RPMI7951 (cell line): ENCODE measurements around the gene SV2C. TPM values are rescaled to one million over a fixed set of nuclear protein-coding genes. Genes with fewer than 3 reads are reported as not detected.
"Not testable (repeated sequence)": the region's sequence is repeated elsewhere in the genome, so short reads cannot be mapped to it uniquely, and the experiment has no call there.

Experiments
- DNase-seq: peaks from one replicate; pipeline ENCODE4 v3.0.0-alpha.2; 2012; ENCODE audit warnings: low read depth
- total RNA-seq: library from RNA; depleted of rRNA; stranded (reverse); fragments of >200 nt; shearing (Covaris generic); gene quantifications from 2 replicates; pipeline ENCODE4 v1.2.3, GENCODE V29; 2014; rRNA removed

SV2C gene, protein sequence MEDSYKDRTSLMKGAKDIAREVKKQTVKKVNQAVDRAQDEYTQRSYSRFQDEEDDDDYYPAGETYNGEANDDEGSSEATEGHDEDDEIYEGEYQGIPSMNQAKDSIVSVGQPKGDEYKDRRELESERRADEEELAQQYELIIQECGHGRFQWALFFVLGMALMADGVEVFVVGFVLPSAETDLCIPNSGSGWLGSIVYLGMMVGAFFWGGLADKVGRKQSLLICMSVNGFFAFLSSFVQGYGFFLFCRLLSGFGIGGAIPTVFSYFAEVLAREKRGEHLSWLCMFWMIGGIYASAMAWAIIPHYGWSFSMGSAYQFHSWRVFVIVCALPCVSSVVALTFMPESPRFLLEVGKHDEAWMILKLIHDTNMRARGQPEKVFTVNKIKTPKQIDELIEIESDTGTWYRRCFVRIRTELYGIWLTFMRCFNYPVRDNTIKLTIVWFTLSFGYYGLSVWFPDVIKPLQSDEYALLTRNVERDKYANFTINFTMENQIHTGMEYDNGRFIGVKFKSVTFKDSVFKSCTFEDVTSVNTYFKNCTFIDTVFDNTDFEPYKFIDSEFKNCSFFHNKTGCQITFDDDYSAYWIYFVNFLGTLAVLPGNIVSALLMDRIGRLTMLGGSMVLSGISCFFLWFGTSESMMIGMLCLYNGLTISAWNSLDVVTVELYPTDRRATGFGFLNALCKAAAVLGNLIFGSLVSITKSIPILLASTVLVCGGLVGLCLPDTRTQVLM
- total RNA-seq: under 0.01 TPM in 1 of 2 replicates, not detected in the other

DNA sequence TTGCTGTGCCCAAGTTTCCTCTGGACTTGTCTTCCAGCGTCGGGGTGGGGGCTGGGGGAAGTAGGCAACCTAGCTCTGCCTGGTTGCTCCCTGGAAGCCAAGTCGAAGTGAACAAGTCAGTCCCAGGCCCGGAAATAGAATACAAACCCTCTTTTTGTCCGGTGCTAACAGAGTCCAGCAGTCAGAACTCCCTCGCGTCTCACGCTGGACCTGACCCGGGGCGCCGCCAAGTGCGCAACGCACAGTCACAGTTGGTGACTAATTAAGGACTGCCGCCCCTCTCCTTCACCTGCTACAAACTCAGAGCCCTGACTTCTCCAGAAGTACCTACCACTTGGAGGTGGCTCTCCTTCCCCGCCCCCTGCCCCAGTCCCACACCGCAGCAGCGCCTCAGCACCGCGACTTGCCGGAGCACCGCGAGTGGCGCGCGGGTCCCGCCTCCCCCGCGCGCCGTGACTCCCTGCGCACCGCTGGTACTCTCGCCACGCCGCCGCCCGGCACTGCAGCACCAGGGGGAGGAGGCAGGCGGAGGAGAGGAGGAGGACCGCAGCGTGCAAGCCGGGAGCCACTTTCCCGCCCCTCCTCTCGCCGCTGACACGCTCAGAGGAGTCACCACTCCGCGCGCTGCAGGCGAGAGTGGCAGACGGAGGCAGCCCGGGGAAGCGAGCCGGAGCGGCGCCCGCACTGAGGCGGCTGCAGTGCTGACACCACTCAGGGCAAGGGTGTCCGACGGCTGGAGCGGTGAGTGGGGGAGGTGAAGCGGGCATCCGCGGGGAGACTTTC, at the start of gene SV2C:
Gene SV2C, plus strand, starts transcription at position 612 of the 783 bp plus-strand sequence. CDS start 48,368 bp downstream, outside the sequence.
- peak; percentile 1 for DNase-seq

DNA sequence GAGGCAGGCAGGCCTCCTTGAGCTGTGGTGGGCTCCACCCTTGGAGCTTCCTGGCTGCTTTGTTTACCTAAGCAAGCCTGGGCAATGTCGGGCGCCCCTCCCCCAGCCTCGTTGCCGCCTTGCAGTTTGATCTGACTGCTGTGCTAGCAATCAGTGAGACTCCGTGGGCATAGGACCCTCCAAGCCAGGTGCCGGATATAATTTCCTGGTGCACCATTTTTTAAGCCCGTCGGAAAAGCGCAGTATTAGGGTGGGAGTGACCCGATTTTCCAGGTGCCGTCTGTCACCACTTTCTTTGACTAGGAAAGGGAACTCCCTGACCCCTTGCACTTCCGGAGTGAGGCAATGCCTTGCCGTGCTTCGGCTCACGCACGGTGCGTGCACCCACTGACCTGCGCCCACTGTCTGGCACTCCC, 45.4 kb upstream of the SV2C start:
- DNase-seq: not testable (repeated sequence)

DNA sequence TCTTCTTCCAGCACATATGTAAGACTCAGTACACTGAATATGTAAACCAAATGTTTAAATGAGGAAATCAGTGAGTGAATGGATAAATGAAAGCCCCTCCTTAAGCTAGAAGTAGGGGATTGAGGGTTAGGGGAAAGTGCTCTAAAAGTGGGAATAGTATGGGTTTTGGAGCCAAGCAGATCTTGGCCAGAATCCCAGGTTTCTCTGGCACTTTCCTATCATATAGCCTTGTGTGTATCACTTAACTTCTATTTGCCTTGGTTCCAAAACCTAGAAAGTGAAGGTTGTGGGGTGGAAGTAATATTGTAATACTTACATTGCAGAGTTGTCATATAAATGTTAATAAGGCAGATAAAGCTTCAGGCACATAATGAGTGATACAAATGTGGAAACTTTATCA, 45.0 kb upstream of the SV2C start:
- DNase-seq: no peak

DNA sequence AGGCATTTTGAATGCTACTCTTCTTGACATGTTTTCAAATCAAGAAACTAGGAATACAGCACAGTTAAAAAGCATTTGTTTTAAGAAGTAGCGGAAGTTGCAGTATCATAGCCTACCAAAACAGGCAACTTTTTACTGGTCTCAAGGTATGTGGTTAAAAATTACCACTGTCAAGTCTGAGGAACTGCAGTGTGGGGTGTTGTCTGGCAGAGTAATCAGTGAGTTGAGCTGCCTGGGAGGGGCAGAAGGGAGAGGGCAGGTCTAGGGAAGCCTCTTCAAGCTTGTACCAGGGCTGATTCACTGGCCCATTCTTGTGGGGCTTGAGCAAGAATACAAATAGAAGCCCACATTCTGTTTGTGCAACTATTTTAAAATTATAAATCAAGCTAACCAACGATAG, 42.4 kb upstream of the SV2C start:
- DNase-seq: no peak

DNA sequence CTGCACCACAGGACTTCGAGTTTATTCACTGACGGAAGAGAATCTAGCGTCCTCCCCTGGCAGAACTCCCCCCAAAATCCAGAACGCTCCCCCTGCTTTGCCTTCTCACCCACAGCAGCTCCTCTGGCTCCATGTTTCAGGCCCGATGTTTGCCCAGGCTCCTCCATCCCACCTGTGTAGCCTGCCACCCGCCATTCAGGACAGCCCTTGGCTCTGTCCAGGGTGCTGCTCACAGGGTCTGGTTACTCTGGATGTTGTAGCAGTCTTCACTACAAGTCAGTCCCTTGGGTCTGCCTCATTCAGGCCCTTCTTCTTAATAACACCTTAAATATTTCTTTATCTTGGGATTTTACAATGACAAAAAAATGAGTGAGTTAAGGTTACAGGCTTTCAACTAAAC, 41.3 kb upstream of the SV2C start:
- no peak for DNase-seq

DNA sequence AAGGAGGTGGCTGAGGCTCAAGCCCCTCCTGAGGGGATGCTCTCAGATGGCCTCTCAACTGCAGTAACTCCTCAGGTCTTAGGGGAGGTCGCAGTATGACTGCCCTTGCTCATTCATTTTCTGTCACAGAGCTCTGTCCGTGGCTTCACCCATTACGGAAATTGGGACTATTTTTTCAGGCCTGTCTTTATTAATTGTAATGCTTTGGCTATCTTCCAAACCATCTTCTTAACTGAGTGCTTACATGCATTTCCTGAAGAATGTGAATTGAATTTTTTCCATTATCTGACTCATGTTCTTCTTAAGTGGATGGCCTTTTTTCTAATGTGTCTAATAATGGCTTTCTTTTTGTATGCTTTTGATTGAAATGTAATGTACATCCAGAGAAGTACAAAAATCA, 36.4 kb upstream of the SV2C start:
- peak; percentile 12 for DNase-seq

DNA sequence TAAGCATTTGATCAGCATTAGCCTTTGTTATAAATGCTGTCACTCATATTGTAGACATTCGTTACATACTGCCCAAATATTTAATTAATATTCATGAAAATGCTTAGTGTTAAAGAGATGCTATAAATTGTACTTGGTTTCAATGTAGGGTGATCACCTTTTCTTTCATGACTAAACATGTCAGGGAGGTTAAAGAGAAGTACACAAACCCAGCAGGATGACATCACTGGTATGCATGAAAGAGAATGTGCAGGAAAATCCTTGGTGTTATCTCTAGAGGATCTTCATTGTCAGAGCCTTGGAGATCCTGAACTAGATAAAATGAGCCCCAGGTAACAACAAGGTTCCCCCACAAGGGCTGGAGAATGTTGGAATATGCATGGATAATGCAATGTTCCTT, 33.0 kb upstream of the SV2C start:
- DNase-seq: no peak

DNA sequence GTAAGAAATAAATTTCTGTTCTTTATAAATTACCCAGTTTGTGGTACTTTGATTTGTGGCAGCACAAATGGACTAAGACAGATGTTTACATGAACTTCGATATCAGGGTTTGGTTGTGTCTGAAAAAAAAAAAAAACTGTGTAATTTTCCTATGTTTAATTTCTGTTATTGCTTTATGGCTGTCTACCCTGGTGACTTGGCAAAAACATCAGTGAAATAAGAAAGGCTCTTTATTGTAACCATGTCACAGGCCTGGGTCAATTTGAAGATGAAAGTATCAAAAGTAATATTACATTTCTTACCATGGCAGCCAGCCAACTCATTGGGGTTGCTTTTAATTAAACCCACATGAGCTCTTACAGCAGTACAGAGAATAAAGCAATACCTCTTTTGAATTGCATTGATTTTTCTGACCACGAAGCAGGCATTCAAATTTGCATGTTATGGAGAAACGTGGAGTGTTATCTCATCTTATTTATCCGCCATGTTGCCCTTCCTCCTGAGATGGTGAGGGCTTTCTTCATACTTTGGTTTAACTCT, 20.6 kb upstream of the SV2C start:
- peak; percentile 16 for DNase-seq

DNA sequence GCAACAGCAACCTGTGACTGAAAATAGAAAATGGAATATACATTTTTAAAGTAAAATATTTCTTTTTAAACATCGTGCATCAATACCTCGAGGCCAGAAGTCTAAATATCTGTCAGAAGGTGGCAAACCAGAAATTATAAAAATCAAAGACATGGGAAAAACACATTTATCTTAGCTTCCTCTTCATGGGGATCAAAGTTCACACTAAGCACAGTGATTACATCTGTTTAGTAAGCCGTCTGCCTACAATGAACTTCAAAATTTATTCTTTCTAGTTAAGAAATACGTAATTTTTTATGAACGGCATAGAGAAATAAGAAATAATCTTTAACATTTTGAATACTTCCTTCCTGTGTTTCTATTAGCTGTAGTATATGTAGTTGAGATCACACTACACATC, 17.9 kb upstream of the SV2C start:
- DNase-seq: no peak

DNA sequence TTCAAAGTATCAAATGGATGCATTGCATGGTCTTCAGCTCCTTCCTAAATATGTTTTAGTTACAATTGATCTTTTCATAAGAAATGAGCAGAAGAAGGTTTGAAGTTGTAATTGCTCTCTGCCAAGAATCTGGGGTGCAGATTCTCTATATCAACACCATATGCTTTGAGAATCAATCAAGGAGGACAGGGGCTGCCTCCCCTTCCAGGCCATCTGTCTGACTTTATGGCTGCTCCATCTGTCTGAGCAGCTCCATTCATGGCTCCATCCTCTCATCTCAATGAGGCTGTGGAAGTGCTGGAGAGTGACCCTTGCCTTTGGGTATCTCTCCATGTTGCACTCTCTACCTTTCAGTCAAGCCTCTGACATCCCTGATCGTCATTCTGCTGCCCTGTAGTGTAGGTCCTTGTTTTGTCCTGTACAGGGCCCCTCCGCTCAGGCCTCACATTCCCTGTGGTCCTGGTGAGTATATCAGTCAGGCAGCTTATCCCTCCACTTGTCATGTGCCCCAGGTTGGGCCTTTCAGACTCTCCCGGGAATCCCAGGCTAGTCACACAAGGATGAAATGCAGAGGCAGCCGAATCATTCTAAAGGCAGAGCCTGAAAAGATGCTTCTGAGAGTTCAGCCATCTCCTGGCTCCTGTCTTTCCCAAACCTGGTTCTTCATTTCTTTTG, 14.0 kb upstream of the SV2C start:
- no peak for DNase-seq

DNA sequence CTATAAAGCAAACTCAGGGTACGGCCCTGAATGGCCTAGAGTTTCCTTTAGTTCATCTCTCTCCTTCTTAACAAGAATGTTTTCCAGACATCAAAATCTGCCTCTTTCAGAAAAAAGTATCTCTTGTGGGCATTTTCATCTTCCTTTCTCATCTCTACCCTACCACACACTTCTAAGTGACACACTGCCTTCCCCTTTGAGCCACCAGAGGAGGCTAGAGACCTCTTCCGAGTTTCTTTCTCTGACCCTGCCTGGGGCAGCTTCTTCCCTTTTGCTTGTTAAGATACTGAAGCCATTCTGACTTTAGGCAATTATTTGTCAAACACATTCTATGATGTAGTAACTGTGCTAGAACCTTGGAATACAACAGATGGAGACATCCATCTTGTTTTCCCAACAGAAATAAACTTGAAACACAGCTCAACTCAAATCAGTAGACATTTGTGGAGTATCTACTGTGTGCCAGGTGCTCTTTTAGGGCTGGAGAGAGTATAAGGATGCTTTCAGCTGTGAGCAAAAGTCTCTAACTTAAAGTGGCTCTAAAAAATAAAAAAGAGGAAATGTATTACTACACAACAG, 8.6 kb upstream of the SV2C start:
- no peak for DNase-seq

DNA sequence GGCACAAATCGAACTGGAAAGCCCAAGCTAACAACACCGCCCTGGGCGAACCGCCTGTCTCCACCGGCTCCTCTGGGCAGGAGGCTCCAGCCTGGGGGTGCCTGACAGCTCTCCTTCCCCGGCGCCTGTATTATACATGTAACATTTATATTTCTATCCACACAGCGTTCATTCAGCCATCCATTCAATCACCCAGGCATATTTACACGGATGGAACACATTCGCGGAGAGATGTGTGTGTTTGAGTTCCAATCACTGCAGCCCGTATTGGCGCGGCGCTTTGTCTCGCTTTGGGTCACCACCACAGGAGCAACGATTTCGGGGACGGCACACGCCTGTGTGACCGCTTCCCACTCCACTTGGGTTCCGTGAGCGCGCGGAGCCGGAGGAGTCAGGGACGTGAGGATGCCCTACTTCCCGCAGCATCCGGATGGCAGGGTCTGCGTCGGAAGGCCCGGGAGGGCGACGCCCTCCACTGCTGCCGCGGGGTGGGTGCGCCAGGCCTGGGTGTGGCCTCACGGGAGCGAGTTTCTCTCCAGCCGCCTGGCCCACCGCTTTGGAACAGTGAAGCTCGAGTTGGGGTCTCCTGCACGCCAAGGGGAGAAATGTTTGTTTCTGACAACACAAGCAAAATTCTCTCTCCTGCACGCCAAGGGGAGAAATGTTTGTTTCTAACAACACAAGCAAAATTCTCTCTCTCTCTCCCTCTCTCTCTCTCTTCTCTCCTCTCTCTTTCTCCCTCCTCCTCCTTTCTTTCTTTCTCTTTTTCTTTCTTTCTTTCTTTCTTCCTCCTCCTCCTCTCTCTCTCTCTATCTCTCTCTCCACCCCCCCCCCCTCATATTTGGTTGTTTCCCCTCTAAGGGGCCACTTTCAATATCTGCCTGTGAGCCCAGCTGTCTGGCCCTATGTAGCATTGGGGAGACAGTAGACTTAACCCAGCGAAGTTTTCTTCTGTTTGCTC, 1.1 kb upstream of the SV2C start:
- DNase-seq: no peak

DNA sequence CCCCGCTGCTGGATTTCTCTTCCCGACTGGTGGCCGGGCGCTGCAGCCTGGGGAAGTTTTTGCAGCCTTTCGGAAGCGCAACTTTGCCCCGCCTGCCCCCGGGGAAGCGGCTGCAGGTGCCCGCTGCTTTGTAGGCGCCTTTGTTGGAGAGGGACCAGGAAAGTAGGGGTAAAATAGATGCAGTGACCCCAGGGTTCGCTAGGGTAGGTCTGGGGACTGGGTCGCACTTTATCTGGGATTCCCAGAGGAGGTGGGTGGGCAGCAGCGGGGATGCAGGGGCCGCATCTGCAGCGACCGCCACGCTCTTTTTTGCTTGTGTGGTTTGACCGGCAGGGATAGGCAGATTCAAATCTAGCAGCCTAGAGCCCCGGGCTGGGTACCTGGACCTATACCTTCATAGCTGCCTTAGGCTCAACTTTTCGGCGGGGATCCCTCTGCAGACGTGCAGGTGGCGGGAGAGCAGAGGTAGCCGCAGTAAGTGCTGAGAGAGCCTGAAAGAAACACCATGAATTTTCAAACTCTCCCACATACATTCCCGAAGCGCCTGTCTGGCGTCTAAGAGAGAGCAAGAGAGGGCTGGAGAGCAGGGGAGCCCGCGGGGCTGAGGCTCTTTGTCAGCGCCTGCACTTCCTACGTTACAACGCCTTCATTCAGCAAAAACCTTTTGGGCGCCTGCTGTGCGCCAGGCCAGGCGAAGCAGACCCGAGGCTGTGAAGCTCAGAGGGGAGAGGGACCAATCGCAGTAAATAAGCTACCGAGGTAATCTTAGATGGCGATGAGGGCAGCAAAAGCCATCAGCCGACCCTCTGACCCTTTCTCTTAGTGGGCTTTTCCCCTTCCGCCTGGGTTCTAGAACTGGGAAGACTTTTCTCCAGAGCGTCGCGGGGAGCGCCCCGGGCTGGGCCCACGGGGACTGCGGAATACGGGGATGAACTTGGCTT, 642 bp downstream of the SV2C start:
- DNase-seq: no peak

DNA sequence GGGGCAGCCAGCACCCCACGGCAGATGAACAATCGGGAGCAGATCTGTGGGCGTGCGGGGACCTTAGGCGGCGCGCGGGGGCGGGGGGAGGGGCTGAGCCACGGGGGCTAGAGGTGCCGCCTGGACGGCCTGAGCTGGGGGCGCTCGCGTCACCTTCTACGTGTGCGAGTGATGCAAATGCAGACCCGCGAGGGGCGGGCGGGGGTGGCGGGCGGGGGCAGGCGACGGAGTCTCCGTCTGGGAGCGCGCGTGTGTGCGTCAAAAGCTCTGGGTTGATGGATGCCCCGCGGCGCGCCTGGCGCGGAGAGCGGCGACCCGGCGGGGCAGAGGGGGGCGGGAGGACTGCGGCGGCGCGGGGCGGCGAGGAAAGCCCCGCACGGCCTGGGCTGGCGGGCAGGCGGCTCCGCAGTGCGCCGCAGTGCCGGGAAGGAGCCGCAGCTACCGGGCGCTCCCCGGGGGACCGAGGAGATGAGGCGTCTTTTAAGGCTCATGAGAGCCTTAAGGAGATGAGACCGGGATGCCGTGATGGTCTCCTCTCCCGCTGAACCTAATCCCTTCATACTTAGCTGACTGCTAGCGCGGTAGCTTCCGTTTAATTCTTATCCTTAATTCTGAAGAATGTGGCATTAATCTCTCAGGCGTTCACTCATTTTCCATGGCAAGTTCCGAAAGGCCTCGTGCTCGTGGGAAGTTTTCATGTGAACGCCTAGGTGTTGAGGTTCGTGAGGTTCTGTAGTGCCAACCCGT, 1.5 kb downstream of the SV2C start:
- DNase-seq: no peak

DNA sequence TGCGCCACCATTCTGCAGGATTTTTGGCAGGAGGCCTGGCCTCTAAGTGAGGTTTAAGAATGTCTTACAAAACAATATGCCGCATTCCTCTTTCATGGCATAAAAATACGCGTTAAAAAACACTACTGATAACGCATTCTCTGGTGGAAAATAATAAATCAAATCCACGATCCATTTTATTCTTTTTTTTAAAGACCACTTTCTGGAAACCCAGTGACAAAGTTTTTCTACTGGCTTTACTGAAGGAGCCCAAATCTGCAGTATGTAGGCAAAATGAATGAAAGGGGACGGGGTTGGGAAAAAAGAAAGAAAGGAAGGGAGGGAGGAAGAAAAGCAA, 2.0 kb downstream of the SV2C start:
- no peak for DNase-seq

DNA sequence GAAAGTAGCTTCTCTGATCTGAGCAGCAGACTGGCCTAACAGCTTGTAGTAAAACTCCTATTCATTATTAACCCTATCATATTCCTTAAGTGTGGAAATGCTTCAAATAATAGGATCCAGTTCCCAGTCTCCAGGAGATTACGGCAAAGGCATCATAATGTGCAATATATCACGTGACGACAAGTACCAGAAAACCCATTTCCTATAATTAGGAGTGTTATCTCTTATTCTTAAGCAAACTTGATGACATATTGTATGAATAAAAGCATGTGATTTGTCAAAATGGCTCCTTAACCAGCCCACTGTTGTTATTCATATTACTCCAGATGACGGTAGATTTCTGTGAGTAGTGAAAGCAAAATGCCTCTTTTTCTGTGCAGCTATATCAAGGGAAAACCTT, 2.9 kb downstream of the SV2C start:
- DNase-seq: no peak

DNA sequence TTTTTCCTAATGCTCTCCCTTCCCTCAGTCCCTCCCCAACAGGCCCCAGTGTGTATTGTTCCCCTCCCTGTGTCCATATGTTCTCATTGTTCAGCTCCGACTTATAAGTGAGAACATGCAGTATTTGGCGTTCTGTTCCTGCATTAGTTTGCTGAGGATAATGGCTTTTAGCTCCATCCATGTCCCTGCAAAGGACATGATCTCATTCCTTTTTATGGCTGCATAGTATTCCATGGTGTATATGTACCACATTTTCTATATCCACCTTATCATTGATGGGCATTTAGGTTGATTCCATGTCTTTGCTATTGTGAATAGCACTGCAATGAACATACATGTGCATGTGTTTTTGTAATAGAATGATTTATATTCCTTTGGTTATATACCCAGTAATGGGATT, 6.0 kb downstream of the SV2C start:
- DNase-seq: not testable (repeated sequence)

DNA sequence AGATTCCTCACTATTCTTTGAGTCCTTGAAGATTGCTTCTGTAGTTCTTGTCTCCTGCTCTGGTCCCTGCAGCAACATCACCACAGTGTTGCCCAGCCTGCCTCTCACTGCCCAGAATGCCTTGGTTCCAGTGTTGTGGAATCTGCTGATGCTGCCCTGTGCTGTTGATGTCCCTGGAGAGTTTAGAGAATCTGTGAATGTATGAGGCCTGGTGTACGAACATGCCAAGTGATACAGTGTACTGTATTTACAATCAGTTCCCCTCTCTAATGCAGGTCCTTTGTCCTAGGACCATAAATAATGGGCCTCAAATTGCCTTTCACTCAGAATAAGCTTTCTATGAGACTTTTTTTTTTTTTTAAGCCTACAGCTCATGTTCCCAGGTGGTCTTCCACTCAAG, 8.2 kb downstream of the SV2C start:
- no peak for DNase-seq
